Pulmonary artery endothelial cell (primary cell): ENCODE measurements around the gene CDK5RAP2. TPM values are rescaled to one million over a fixed set of nuclear protein-coding genes. Genes with fewer than 3 reads are reported as not detected.

ENCODE experiments used
- DNase-seq: peaks from one replicate; pipeline ENCODE4 v3.0.0-alpha.2; 2011; ENCODE audit warnings: low read depth, low spot score
- total RNA-seq: library from RNA; depleted of rRNA; stranded (reverse); fragments of >200 nt; gene quantifications from 2 replicates; pipeline ENCODE4 v1.2.3, GENCODE V29; 2014

The CDK5RAP2 gene
- total RNA-seq, 1 donor from 2014 or later: 26.5 TPM

GRCh38 chr9:120360510-120360909 lies 219.5 kb downstream of the CDK5RAP2 start:
- no peak for DNase-seq

DNA sequence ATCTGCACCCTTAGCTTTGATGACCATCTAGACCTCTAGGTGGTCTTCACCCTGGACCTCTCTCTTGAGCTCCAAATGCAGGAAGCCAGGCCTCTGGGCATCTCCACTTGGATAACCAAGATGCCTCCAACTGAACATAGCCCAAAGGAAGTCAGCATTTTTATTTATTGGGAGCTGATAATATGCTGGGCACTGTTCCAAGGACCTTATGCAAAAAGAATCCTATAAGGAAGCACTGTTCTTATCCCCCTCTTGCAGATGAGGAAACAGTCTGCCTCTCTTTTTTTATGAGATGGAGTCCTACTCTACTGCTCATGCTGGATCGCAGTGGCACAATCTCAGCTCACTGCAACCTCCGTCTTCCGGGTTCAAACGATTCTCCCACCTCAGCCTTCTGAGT lies 219.9 kb downstream of the CDK5RAP2 start:
- DNase-seq: no peak

DNA sequence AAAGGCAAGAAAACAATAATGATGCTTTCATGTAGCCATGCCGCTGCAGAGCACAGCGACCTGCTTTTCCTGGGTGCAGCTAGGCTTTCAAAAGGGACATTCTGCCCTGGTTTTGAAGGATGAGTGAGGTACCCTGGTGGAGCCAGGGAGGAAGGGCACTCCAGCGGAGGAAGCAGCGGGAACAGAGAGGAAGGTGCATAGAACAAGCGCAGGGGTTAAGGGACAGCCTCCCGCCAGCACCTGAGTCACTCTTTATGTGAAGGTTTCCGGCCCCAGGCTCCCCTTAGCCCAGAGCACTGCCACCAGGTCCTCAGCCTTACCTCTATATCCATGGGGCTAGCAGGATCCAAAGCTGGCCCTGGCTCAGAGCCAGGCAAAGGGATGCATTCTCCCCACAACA lies 221.1 kb downstream of the CDK5RAP2 start:
- DNase-seq: no peak

- no peak for DNase-seq
Observed at GRCh38 chr9:120353506-120353905, 226.5 kb downstream of the CDK5RAP2 start.

GRCh38 chr9:120351106-120351505 lies 228.9 kb downstream of the CDK5RAP2 start:
- no peak for DNase-seq

- DNase-seq: no peak
Observed at GRCh38 chr9:120350596-120350995, 229.4 kb downstream of the CDK5RAP2 start.

DNA sequence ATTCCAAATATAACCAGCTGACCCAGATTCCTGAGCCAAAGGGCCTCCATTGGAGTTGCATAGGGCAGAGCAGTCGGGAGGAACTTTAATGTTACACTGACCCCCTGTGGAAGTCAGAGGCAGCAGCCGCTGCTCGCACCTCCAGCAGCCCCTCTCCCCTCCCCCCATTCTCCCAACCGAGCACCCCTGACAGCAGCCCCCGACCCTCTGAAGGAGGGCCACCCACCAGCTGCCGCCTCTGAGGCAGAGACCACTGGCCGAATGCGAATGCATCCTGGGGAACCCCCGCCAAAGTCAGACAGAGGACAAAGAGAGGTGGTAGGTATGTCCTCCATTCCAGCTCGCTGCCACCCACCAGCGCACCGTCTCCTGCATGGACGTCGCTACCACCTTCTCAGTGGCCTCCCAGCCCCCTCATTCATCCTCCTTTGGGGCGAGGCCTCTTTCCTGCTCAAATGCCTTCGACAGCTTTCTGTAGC lies 231.0 kb downstream of the CDK5RAP2 start:
- DNase-seq: no peak

DNA sequence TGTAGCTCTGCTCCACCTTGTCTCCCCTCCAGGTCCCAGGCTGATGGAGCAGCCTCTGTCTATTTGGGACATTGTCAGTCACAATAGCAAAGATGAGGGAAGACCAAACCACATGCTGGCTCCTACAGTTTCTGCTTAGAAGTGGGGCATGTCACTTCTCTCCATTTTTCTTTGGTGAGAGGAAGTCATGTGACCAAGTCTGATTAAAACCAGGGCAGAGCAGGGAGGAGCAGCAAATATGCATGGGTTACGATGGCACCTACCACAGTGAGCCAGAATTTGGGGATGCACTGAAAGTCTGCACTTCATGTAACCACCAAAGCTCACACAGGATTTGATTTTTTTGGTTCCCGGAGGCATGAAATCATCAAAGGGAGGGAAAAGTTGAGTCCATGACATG lies 234.6 kb downstream of the CDK5RAP2 start:
- DNase-seq: no peak

GRCh38 chr9:120344230-120344629 lies 235.7 kb downstream of the CDK5RAP2 start:
- DNase-seq: no peak

GRCh38 chr9:120343416-120343815 lies 236.6 kb downstream of the CDK5RAP2 start:
- DNase-seq: no peak

Other genes with a start within 250 kb of the CDK5RAP2 start
- 16.5 and 27.4 TPM in 2 replicates for gene MEGF9, start 134.3 kb upstream of the CDK5RAP2 start, total RNA-seq
- 39.1 and 49.9 TPM in 2 replicates for gene FBXW2, start 213.2 kb upstream of the CDK5RAP2 start, total RNA-seq